Caco-2 (cell line): ENCODE results near the gene GNAI1. TPM values are rescaled to one million over a fixed set of nuclear protein-coding genes. Genes with fewer than 3 reads are reported as not detected.

ENCODE experiments used
- BruUV-seq: library from RNA; stranded (reverse); fragments of 400-500 nt; replicated peaks from 2 replicates; lab custom pipeline; 2021; lab: Mats Ljungman, UMichigan
- CTCF ChIA-PET: fragments of 300-600 bp; sonication (Branson Sonifier 250); formaldehyde crosslinking; loops from one replicate; lab custom pipeline; 2022; ENCODE audit warnings: antibody characterized with exemption; lab: Charles Lee
- POLR2A ChIA-PET: fragments of 300-600 bp; sonication (Branson Sonifier 250); formaldehyde crosslinking; loops from one replicate; lab custom pipeline; 2022; ENCODE audit warnings: antibody characterized with exemption; lab: Charles Lee
- DNase-seq, 2 experiments: peaks; one replicate each; pipeline versions ENCODE4 v3.0.0 to v3.0.0-alpha.2; 2020 to 2022
- H3K27me3 ChIP-seq: replicated peaks from 2 replicates; pipeline ENCODE4 v1.6.0; 2011; ENCODE audit warnings: low read length; ENCODE audit not compliant: control insufficient read depth, insufficient read depth
- H3K36me3 ChIP-seq: 2 replicates; pipeline ENCODE4 v1.5.1; 2011; ENCODE audit warnings: low read length; ENCODE audit not compliant: control insufficient read depth, insufficient read depth
- H3K4me1 ChIP-seq: fragments of 250-450 bp; sonication (Bioruptor Pico); 2 replicates; pipeline ENCODE4 v1.5.1; 2020; ENCODE audit warnings: mild to moderate bottlenecking
- H3K4me3 ChIP-seq: 2 replicates; pipeline ENCODE4 v1.5.1; 2011; ENCODE audit warnings: low read depth, mild to moderate bottlenecking, control low read depth, low read length
- H3K9me3 ChIP-seq: fragments of 250-450 bp; sonication (Bioruptor Pico); 2 replicates; pipeline ENCODE4 v1.5.1; 2020; ENCODE audit warnings: mild to moderate bottlenecking, moderate library complexity
- H3K27ac Mint-ChIP-seq: one replicate; pipeline ENCODE4 v1.8.0; 2022; ENCODE audit warnings: mixed read lengths; ENCODE audit not compliant: unreplicated experiment
- H3K27me3 Mint-ChIP-seq: one replicate; pipeline ENCODE4 v1.8.0; 2022; ENCODE audit warnings: mixed read lengths; ENCODE audit not compliant: insufficient read depth, unreplicated experiment
- H3K36me3 Mint-ChIP-seq: one replicate; pipeline ENCODE4 v1.8.0; 2022; ENCODE audit warnings: mild to moderate bottlenecking, mixed read lengths; ENCODE audit not compliant: insufficient read depth, unreplicated experiment
- H3K4me1 Mint-ChIP-seq: one replicate; pipeline ENCODE4 v1.8.0; 2022; ENCODE audit warnings: low read depth, mixed read lengths; ENCODE audit not compliant: unreplicated experiment
- H3K4me3 Mint-ChIP-seq: one replicate; pipeline ENCODE4 v1.8.0; 2022; ENCODE audit warnings: mild to moderate bottlenecking, moderate library complexity, mixed read lengths; ENCODE audit not compliant: unreplicated experiment
- H3K9me3 Mint-ChIP-seq: one replicate; pipeline ENCODE4 v1.8.0; 2022; ENCODE audit warnings: mixed read lengths; ENCODE audit not compliant: unreplicated experiment
- CTCF ChIP-seq, 2 experiments: fragments of 200-600 bp in 1 of 2; IDR thresholded peaks; 1 replicate in 1 of 2; 2 replicates in 1 of 2; pipeline versions ENCODE4 v1.5.1 to v1.8.0; 2011 to 2022; ENCODE audit warnings: antibody characterized with exemption in 1 of 2, control low read depth in 1 of 2, inconsistent platforms in 1 of 2, low read depth in 1 of 2, low read length in 1 of 2, mild to moderate bottlenecking in 1 of 2, moderate library complexity in 1 of 2; ENCODE audit not compliant: insufficient read depth in 1 of 2, severe bottlenecking in 1 of 2, unreplicated experiment in 1 of 2
- intact Hi-C: fragments of 100-400 bp; cut with micrococcal nuclease; formaldehyde crosslinking; loops from one replicate; pipeline ENCODE4 v1.10.0; 2022; ENCODE audit not compliant: unreplicated experiment
- total RNA-seq: library from RNA; stranded (reverse); gene quantifications from 2 replicates; pipeline ENCODE4 v1.2.3, GENCODE V29; 2022

The GNAI1 gene
- total RNA-seq, 1 experiment from 2014 or later, result 2.1 TPM

GRCh38 chr7:80243425-80243824 is 108.8 kb downstream of the GNAI1 start:
- ChIA-PET POLR2A (no interaction called here), CTCF (no interaction called here)
- Mint-ChIP-seq H3K27ac (no peak overlapping the region), H3K4me3 (no peak overlapping the region), H3K36me3 (no peaks in the 10 kb centered on the region), H3K9me3 (no peaks in the 10 kb centered on the region), H3K27me3 (no peaks in the 10 kb centered on the region), H3K4me1 (peaks cover 14% of the 10 kb centered on the region)
- Histone ChIP-seq H3K27me3 (no peaks in the 10 kb centered on the region), H3K4me1 (peaks cover 9% of the 10 kb centered on the region), H3K4me3 (no peak overlapping the region), H3K36me3 (no peaks in the 10 kb centered on the region), H3K9me3 (no peaks in the 10 kb centered on the region)
- no peak for TF ChIP-seq CTCF (IDR thresholded peaks at IDR 0.05; ENCODE audit: insufficient read depth in 1 of 2, low read depth in 1 of 2, low read length in 1 of 2, severe bottlenecking in 1 of 2, unreplicated experiment in 1 of 2)
- intact Hi-C loops, result no loop called here
- peak in 1 of 2 experiments; percentile 2 for DNase-seq
- BruUV-seq, result no TSS peak

- DNase-seq, result no peak
- TF ChIP-seq CTCF (IDR thresholded peaks at IDR 0.05; ENCODE audit: insufficient read depth in 1 of 2, low read depth in 1 of 2, low read length in 1 of 2, severe bottlenecking in 1 of 2, unreplicated experiment in 1 of 2), result no peak
- H3K4me3 ChIP-seq, result no peak overlapping the region
- no peaks in the 10 kb centered on the region; the same call in 1 of the 2 replicates for H3K9me3 ChIP-seq
- Mint-ChIP-seq H3K4me3 (no peak overlapping the region), H3K9me3 (no peaks in the 10 kb centered on the region), H3K4me1 (peaks cover 14% of the 10 kb centered on the region), H3K27me3 (no peaks in the 10 kb centered on the region), H3K36me3 (no peaks in the 10 kb centered on the region), H3K27ac (no peak overlapping the region)
- peaks cover 9% of the 10 kb centered on the region for H3K4me1 ChIP-seq
- ChIA-PET CTCF (no interaction called here), POLR2A (no interaction called here)
- intact Hi-C loops, result no loop called here
- H3K36me3 ChIP-seq, result no peaks in the 10 kb centered on the region
- BruUV-seq, result no TSS peak
- no peaks in the 10 kb centered on the region for H3K27me3 ChIP-seq
Observed at GRCh38 chr7:80244206-80244916, 109.7 kb downstream of the GNAI1 start.

GRCh38 chr7:80247144-80247543 is 112.5 kb downstream of the GNAI1 start:
- ChIA-PET POLR2A (no interaction called here), CTCF (no interaction called here)
- Mint-ChIP-seq H3K36me3 (no peaks in the 10 kb centered on the region), H3K9me3 (no peaks in the 10 kb centered on the region), H3K27ac (no peak overlapping the region), H3K4me3 (no peak overlapping the region), H3K27me3 (no peaks in the 10 kb centered on the region), H3K4me1 (peaks cover 14% of the 10 kb centered on the region)
- intact Hi-C loops, result no loop called here
- H3K4me3 ChIP-seq, result no peak overlapping the region
- H3K27me3 ChIP-seq, result no peaks in the 10 kb centered on the region
- H3K9me3 ChIP-seq, result no peaks in the 10 kb centered on the region; the same call in 1 of the 2 replicates
- BruUV-seq, result no TSS peak
- no peak for DNase-seq
- no peak for TF ChIP-seq CTCF (IDR thresholded peaks at IDR 0.05; ENCODE audit: insufficient read depth in 1 of 2, low read depth in 1 of 2, low read length in 1 of 2, severe bottlenecking in 1 of 2, unreplicated experiment in 1 of 2)
- H3K4me1 ChIP-seq, result peaks cover 9% of the 10 kb centered on the region
- H3K36me3 ChIP-seq, result no peaks in the 10 kb centered on the region
